NCI-H460 (cell line): ENCODE results near the gene CDK5. TPM values are rescaled to one million over a fixed set of nuclear protein-coding genes. Genes with fewer than 3 reads are reported as not detected.

Experiments used
- DNase-seq: peaks from one replicate; pipeline ENCODE4 v3.0.0-alpha.2; 2016; ENCODE audit warnings: low read depth; ENCODE audit errors: extremely low read depth
- total RNA-seq: library from RNA; depleted of rRNA; stranded (reverse); fragments of >200 nt; shearing (Covaris generic); gene quantifications from 2 replicates; pipeline ENCODE4 v1.2.3, GENCODE V29; 2014

CDK5 gene
- total RNA-seq, 1 experiment from 2014 or later = 10.8 TPM

DNA sequence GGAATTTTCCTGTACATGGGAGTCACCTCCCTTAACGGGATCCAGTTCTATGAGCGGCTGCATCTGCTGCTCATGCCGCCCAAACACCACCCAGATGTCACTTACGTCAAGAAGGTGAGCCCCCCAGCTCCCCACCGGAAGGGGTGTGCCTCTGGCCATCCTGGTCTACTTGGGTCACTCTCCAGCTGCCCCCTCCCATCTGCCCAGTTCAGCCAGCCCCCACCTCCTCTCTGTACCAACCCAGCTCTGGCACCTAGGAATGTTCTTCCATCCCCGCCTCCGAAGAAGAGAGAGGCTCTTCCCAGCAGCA, 17.9 kb upstream of the CDK5 start:
- no peak for DNase-seq

DNA sequence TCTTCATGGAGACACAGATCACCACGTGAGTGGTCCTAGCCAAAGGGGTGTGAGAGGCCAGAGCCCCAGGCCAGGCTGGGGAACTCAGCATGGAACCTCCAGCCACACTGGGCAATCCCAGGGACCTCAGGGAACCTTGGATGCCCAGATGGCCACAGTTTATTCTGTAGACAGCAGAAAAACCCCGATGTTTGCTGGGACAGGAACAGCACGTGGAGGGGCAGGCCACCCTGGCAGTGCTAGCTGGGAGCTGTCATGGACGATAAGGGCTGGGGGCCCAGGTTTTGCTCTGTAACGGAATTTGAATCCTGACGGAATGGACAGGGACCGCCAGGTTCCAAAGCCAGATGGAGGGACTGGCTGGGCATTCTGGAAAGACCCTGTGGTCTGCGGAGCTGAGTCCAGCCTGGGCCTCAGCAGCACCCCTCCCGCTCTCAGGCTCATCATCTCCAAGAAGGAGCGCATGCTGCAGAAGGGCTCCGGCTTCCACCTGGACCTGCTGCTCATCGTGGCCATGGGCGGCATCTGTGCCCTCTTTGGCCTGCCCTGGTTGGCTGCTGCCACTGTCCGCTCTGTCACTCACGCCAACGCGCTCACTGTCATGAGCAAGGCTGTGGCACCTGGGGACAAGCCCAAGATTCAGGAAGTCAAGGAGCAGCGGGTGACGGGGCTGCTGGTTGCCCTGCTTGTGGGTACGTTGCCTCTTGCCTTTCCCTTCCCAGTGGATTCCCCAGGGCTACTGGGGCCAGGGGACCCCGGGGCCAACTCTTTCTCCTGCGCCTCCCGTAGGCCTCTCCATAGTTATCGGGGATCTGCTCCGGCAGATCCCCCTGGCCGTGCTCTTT, 17.3 kb upstream of the CDK5 start:
- DNase-seq = no peak

DNA sequence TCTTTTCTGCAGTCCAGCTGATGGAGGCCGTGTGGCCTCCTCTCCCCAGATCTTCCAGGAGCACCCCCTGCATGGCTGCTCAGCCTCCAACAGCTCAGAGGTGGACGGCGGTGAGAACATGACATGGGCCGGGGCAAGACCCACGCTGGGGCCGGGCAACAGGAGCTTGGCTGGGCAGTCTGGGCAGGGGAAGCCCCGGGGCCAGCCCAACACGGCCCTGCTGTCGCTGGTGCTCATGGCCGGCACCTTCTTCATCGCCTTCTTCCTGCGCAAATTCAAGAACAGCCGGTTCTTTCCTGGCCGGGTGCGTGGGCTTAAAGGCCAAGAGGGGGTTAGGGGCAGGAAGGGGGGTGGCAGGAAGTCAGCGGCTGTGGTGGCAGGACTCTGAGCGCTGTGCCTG, 16.3 kb upstream of the CDK5 start:
- DNase-seq = no peak

DNA sequence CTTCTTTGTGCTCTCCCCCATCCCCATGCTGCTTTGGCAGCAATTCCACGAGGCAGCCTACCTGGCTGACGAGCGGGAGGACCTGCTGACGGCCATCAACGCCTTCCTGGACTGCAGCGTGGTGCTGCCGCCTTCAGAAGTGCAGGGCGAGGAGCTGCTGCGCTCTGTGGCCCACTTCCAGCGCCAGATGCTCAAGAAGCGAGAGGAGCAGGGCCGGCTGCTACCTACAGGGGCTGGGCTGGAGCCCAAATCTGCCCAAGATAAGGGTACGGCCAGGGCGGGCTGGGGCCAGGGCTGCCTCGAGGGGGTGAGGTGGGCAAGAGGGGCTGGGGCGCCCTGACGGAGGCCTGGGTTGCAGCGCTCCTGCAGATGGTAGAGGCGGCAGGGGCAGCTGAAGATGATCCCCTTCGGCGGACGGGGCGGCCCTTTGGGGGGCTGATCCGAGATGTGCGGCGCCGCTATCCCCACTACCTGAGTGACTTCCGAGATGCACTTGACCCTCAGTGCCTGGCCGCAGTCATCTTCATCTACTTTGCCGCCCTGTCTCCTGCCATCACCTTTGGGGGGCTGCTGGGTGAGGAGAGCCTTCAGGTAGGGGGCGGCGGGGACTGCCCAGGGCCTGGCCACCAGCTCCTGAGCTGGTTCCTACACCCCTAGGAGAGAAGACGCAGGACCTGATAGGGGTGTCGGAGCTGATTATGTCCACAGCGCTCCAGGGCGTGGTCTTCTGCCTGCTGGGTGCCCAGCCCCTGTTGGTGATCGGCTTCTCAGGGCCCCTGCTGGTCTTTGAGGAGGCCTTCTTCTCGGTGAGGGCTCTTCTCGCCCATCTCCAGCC, 13.6 kb upstream of the CDK5 start:
- no peak for DNase-seq

DNA sequence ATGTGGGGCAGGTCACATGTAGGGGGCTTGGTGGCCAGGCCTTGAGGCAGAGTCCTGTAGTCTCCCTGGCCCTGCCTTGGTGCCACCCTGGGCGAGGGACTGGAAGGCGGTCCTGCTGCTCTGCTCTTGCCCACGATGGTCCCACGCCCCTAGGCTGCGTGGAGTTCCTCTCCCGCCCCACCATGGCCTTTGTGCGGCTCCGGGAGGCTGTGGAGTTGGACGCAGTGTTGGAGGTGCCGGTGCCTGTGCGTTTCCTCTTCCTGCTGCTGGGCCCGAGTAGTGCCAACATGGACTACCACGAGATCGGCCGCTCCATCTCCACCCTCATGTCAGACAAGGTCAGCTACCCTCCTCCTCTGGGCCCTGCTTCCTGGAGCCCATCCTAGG, 12.9 kb upstream of the CDK5 start:
- no peak for DNase-seq

DNA sequence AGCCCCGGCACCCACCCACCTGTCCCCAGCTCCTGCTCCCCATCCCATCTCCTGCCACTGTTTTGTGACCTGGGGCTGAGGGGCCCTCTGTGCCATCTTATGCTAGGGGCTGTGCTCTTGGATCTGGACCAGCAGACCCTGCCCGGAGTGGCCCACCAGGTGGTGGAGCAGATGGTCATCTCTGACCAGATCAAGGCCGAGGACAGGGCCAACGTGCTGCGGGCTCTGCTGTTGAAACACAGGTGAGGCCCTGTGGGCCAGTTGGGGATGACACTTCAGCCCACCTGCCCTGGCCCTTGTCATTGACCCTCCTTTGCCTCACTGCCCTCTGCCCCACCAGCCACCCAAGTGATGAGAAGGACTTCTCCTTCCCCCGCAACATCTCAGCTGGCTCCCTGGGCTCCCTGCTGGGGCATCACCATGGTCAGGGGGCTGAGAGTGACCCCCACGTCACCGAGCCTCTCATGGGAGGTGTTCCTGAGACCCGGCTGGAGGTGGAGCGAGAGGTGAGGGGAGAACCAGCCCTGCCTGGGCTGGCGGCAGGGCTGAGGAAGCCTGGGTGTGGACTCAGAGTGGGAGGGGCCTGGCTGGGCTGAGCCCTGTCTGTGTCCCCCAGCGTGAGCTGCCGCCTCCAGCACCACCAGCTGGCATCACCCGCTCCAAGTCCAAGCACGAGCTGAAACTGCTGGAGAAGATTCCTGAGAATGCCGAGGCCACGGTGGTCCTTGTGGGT, 12.3 kb upstream of the CDK5 start:
- no peak for DNase-seq

DNA sequence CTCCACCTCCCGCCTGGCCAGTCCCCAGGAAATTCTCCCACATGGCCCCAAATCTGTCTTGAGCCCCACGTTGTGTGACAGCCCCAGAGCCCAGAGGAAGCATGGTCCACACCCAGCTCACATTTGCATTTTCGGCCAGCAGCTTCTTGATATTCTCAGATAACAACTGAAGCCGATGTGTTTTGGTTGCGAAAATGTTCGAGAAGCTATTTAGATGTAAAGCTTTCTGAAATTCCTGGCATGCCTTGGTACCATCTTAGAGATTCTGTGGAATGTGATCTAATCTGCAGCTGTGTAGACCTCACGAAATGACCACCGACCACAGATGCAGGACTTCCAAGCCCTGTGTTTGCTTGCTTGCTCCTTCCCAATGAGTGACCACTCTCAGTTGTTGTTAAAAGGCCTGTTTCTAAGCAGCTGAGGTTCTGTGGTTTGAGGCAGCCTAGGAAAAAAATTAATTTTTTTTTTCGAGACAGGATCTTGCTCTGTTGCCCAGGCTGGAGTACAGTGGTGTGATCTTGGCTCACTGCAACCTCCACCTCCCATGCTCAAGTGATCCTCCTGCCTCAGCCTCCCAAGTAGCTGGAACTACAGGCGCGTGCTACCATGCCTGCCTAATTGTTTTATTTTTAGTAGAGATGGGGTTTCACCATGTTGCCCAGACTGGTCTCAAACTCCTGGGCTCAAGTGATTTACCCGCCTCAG, 10.5 kb upstream of the CDK5 start:
- DNase-seq = no peak

DNA sequence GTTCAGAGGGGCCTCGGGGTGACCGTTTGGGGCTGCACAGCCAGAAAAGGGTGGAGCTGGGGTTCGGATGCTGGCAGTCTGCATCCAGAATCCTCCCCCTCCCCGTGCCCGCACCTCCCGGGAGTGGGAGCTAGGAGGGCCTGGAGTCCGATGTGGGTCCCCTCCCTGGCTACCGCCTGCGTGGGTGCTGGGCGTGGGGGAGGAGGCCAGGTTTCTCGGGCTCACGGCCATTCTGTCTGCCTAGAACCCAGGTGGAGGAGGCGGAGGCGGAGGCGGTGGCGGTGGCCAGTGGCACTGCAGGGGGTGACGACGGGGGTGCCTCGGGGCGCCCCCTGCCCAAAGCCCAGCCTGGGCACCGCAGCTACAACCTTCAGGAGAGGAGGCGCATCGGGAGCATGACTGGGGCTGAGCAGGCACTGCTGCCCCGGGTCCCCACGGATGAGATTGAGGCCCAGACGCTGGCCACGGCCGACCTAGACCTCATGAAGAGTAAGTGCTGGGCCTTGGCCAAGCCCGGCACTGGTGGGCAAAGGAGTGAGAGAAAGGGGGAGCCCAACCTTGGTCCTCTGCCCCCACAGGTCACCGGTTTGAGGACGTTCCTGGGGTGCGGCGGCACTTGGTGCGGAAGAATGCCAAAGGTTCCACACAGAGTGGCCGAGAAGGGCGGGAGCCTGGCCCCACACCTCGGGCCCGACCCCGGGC, 8.7 kb upstream of the CDK5 start:
- DNase-seq = no peak

DNA sequence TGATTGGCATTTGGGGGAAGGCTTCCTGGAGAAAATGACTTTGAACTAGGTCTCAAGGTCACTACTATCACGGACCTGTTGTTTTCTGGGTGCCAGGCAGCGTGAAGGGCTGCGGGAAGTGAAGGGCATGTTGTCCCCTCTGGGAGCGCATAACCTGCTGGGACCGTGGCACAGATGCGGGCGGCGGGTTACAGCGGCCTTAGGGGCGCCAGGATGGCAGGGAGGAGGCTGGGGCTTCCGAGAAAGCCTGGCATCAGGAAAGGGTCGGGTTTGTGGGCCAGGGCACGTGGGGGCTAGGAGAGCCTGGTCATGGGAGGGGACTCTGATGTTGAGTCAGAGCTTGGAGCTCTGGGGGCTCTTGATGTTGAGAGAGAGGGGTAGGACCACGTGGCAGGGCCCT, 7.8 kb upstream of the CDK5 start:
- DNase-seq = no peak

DNA sequence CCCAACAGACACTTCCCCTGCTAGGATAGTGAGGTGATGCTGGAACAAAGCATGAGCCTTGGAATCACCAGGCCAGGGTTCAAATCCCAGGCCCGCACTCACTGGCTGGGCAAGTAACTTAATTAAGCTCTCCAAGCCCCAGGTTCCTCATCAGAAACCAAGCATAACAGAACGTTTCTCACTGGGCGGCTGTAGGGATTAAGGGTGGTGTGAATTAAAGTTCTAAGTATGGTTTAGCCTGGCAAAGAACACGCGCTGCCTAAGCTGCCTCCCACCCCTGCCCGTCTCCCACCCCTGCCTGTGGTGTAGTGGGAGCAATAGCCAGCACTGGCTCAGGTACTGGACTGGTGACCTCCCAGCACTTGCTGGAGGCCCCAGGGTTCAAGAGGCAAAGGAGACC, 7.3 kb upstream of the CDK5 start:
- no peak for DNase-seq

DNA sequence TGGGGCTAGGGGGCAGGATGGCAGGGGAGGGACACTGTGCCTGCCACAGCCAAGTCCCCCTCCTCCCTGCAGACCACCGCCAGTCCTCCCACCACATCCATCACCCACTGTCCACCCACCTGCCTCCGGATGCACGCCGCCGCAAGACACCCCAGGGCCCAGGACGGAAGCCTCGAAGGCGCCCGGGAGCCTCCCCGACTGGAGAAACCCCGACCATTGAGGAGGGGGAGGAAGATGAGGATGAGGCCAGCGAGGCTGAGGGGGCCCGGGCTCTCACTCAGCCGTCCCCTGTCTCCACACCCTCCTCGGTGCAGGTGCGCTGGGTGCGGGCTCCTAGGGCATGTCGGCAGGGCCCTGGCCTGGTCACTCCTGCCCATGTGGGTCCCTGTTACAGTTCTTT, 6.8 kb upstream of the CDK5 start:
- no peak for DNase-seq

DNA sequence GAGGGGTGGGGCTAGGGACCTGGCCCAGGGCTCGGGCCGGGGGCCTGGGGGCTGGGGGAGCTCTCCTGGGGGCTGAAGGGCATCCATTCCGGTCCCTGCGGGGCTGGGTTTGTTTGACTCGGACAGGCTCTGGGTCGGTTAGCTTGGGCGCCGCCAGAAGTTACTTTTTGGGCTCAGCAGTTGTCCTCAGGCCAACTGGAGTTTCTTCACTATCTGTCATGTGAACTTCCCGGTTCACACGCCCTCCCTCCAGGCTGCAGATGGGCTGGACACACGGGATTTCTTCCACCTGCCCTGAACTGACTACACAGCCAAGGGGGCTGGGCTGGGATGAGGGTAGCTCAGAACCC, 5.5 kb upstream of the CDK5 start:
- no peak for DNase-seq

DNA sequence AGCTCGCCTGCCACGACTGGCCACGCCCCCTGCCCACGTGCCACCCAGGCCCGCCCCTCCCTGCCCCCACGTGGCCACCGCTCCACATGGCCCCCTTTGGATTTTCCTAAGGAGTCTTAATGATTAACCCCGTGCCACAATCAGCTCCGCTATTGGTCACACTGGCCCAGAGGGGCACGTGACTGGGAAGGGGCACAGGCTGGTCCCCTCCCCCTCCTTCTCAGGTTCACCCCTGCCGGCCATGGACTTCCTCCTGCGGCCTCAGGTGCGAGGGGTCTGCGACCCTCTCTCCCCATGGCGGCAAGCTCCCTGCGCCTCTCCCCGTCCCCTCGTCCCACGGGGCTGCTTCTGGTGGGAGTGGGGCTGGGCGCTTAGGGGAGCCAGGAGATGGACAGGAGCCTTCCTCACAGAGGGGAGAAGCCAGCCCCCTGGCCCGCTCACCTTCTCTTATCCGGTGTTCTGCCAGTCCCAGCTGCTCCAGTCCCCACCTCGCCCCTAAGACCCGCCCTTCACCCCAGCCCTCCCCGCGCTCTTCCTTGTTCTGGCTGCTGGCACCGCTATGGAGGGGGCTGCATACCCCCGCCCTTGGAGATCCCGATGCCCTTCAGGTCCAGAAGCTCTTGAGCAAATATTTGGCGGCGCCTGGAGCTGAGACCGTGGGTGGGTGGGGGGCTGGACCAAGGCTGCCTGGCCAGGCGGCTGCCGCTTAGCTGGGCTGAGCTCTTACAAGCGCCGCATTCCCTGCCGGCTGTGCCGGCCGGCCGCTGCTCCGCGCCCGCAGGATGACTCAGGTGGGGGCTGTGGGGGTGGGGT, 4.9 kb upstream of the CDK5 start:
- DNase-seq = peak; percentile 72

DNA sequence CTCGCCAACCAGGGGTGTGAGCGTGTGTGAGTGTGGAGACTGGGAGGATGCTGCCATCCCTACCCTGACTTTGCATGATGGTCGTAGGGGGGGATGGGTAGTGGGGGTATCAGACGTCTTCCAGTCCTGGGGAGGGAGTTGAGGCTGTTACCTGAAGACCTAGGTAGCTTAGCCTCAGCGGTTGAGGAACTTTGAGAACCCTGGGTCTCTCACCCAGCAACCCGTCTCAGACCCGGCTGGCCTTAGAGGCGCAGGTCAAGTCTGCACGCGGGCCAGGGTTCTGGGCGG, 4.4 kb upstream of the CDK5 start:
- no peak for DNase-seq

DNA sequence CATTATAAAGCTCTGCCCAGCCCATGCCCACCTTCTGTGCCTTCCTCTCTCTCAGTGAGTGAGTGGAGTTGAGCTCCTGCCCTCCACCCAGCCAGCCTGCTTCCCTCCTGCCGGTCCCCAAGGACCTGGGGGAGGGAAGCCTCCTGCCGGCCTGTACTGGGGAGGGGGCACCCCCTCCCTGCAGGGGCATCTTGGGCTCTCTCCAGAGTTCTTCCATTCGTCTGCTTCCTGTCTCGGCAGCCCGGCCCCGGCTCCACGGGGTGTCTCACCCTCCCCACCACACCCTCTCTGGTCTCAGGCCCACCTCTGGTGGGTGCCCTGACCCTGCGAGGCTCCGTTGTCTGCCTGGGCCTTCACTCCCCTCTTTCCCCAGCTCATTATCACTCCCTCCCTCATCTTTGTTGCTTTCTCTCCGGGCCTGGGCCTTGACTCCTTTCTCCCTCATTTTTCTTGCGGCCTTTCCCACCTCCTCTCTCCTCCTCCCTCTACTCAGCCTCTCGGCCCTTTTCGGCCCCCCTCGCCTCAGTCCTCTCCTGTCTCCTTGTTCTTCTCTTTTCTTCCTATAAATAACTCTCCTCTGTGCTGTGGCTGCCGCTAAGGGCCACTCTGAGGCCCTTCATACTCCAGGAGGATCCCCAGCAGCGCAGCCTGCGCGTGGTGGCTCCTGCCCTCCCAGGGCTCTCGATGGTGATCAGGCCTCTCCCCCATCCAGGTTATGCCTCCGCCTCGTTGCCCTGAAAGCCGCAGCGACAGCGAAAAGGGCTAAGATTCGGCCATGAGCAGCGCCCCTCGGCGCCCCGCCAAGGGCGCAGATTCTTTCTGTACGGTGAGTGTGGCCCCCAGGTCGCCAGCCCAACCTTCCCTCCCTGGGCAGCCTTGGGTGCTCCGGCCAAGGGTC, 3.8 kb upstream of the CDK5 start:
- no peak for DNase-seq

DNA sequence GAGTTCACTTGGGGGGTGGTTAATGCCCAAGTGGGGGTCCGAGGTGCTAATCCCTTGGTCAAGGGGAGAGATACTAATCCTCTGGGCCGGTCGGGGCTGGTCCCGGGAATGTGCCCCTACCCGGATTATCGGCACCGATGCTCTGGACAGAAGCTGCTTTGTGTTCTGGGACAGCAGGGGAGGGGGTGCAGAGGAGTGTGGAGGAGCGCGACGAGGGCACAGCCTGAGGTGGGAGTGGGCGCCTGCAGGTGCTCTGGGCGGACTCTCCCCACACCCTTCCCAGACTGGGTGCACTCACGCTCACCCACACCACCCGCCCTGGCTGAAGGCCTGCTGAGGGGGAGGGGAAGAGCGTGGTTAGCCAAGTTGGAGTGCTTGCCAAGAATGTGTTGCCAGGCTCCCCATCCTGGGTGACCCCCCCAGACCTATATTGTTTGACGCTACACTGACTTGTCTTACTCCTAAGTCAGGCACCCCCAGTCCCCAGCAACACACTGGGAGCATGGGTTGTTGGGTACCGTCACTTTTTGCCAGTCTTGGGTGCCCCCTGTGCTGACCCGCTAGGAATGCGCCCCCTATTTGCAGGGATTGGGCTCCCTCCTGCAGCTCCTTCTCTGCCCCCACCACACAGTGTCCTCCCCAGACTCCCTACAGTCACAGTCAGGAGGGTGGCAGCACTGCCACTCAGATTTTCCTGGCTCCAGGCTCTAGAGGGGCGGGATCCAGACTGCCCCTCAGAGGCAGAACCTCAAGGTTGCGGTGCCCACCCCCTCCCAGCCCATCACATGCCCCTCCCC, 2.9 kb upstream of the CDK5 start:
- DNase-seq = no peak

DNA sequence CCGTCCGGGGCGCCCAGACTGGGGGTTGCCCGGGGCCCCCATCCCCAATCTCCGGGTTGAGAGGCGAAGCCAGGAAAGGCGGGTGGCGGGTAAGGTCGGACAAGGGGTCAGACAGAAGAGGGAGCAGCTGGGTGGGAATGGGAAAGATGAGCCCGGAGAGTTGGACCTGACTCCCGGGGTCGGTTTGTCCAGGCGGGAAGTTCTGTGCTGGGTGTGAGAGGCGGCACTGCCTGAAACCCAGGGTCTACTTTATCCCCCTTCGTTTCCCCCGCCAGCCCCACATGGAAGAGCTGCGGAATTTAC, 2.4 kb upstream of the CDK5 start:
- DNase-seq = no peak
